ENCODE data around the gene ANKRD33. TPM values are rescaled to one million over a fixed set of nuclear protein-coding genes. Genes with fewer than 3 reads are reported as not detected.

ANKRD33 gene
- total RNA-seq, 1 donor from 2014 or later = not detected

DNA sequence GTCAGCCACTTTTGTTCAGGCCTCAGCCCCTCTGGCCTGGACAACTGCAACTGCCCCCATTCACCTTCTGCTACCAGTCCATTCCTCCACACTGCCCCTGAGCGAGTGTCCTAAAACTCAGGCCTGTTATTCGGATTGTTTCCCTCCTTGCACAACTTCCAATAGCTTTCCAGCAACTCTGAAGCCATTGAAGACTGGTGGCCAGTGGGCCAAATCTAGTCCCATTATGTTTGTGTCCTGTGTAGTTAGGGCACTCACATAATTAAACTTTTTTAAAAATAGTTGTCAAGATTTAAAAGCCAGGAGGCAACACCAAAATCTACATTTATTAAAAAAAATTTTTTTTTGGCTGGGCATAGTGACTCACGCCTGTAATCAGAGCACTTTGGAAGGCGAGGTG lies 21.6 kb upstream of the ANKRD33 start:
- Mint-ChIP-seq H3K27ac (ENCODE audit: unreplicated experiment) (no peak overlapping the region), H3K4me3 (ENCODE audit: unreplicated experiment) (no peak overlapping the region), H3K9me3 (ENCODE audit: unreplicated experiment) (no peaks in the 10 kb centered on the region), H3K36me3 (ENCODE audit: low read depth, unreplicated experiment) (no peaks in the 10 kb centered on the region), H3K4me1 (ENCODE audit: low read depth, unreplicated experiment) (peaks cover 23% of the 10 kb centered on the region), H3K27me3 (ENCODE audit: low read depth, unreplicated experiment) (peaks cover 52% of the 10 kb centered on the region)
- Histone ChIP-seq H3K36me3 (ENCODE audit: insufficient read depth, low read length) (no peaks in the 10 kb centered on the region), H3K9me3 (ENCODE audit: insufficient read depth, low read depth, low read length) (no peaks in the 10 kb centered on the region), H3K4me1 (ENCODE audit: insufficient read depth, low read length) (peaks cover 26% of the 10 kb centered on the region), H2AFZ (ENCODE audit: low read depth, low read length) (no peak overlapping the region), H3K4me3 (ENCODE audit: insufficient read depth, low read depth, low read length) (no peak overlapping the region), H3K4me2 (ENCODE audit: low read length) (no peak overlapping the region), H3K9ac (ENCODE audit: low read length) (no peak overlapping the region), H3K27me3 (ENCODE audit: insufficient read depth, low read length) (peaks cover 7% of the 10 kb centered on the region), H3K79me2 (ENCODE audit: insufficient read depth, low read length) (no peaks in the 10 kb centered on the region), H4K20me1 (ENCODE audit: insufficient read depth, low read length) (no peaks in the 10 kb centered on the region), H3K27ac (ENCODE audit: low read depth, low read length) (no peak overlapping the region)
- TF ChIP-seq, protein P1, sequence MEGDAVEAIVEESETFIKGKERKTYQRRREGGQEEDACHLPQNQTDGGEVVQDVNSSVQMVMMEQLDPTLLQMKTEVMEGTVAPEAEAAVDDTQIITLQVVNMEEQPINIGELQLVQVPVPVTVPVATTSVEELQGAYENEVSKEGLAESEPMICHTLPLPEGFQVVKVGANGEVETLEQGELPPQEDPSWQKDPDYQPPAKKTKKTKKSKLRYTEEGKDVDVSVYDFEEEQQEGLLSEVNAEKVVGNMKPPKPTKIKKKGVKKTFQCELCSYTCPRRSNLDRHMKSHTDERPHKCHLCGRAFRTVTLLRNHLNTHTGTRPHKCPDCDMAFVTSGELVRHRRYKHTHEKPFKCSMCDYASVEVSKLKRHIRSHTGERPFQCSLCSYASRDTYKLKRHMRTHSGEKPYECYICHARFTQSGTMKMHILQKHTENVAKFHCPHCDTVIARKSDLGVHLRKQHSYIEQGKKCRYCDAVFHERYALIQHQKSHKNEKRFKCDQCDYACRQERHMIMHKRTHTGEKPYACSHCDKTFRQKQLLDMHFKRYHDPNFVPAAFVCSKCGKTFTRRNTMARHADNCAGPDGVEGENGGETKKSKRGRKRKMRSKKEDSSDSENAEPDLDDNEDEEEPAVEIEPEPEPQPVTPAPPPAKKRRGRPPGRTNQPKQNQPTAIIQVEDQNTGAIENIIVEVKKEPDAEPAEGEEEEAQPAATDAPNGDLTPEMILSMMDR (IDR thresholded peaks at IDR 0.05; ENCODE audit: insufficient read depth, low read depth, low read length) = no peak
- no peak for TF ChIP-seq EZH2 (IDR thresholded peaks at IDR 0.05; ENCODE audit: insufficient read depth, low read length)
- FAIRE-seq = no peak
- DNase-seq (ENCODE audit: low read depth) = no peak

DNA sequence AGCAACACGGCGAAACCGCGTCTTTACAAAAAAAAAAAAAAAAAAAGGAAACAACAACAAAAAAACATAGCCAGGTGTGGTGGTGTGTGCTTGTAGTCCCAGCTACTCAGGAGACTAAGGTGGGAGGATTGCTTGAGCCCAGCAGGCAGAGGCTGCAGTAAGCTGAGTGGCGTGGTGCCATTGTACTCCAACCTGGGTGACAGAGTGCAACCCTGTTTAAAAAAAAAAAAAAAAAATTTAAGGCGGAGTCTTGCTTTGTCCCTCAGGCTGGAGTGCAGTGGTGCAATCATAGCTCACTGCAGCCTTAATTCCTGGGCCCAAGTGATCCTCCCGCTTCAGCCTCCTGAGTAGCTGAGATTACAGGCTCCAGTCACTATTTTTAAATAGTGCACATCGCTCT lies 21.1 kb upstream of the ANKRD33 start:
- Histone ChIP-seq H3K9me3 (ENCODE audit: insufficient read depth, low read depth, low read length) (no peaks in the 10 kb centered on the region), H3K4me2 (ENCODE audit: low read length) (no peak overlapping the region), H3K27me3 (ENCODE audit: insufficient read depth, low read length) (peaks cover 4% of the 10 kb centered on the region), H3K79me2 (ENCODE audit: insufficient read depth, low read length) (no peaks in the 10 kb centered on the region), H3K27ac (ENCODE audit: low read depth, low read length) (no peak overlapping the region), H4K20me1 (ENCODE audit: insufficient read depth, low read length) (no peaks in the 10 kb centered on the region), H3K36me3 (ENCODE audit: insufficient read depth, low read length) (no peaks in the 10 kb centered on the region), H3K4me3 (ENCODE audit: insufficient read depth, low read depth, low read length) (no peak overlapping the region), H3K4me1 (ENCODE audit: insufficient read depth, low read length) (peaks cover 26% of the 10 kb centered on the region), H2AFZ (ENCODE audit: low read depth, low read length) (no peak overlapping the region), H3K9ac (ENCODE audit: low read length) (no peak overlapping the region)
- no peak overlapping the region for H3K4me3 Mint-ChIP-seq (ENCODE audit: unreplicated experiment)
- TF ChIP-seq EZH2 (IDR thresholded peaks at IDR 0.05; ENCODE audit: insufficient read depth, low read length) = no peak
- TF ChIP-seq, protein P1 (IDR thresholded peaks at IDR 0.05; ENCODE audit: insufficient read depth, low read depth, low read length) = no peak
- DNase-seq (ENCODE audit: low read depth) (no peak), FAIRE-seq (no peak)
- H3K9me3 Mint-ChIP-seq (ENCODE audit: unreplicated experiment) = no peaks in the 10 kb centered on the region
- peaks cover 23% of the 10 kb centered on the region for H3K4me1 Mint-ChIP-seq (ENCODE audit: low read depth, unreplicated experiment)
- H3K36me3 Mint-ChIP-seq (ENCODE audit: low read depth, unreplicated experiment) = no peaks in the 10 kb centered on the region
- peaks cover 48% of the 10 kb centered on the region for H3K27me3 Mint-ChIP-seq (ENCODE audit: low read depth, unreplicated experiment)
- no peak overlapping the region for H3K27ac Mint-ChIP-seq (ENCODE audit: unreplicated experiment)

DNA sequence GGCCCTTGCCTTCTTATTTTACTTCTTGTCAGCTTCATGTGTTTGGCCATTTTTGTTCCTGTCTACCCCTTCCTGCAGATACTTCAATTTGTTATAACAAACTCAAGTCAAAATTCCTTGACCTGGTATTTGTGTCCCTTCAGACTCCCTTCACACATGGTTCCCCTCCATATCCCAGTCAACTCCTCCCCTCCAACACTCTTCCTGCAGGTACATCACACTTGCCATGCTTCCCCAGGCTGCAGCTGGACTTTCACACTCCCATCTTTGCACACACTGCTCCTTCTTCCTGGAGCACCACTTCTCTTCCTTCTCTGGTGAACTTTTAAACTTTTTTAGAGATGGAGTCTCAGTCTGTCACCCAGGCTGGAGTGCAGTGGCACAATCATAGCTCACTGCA lies 20.5 kb upstream of the ANKRD33 start:
- Mint-ChIP-seq H3K27ac (ENCODE audit: unreplicated experiment) (no peak overlapping the region), H3K4me1 (ENCODE audit: low read depth, unreplicated experiment) (peaks cover 23% of the 10 kb centered on the region), H3K27me3 (ENCODE audit: low read depth, unreplicated experiment) (peaks cover 46% of the 10 kb centered on the region), H3K36me3 (ENCODE audit: low read depth, unreplicated experiment) (no peaks in the 10 kb centered on the region), H3K4me3 (ENCODE audit: unreplicated experiment) (no peak overlapping the region), H3K9me3 (ENCODE audit: unreplicated experiment) (no peaks in the 10 kb centered on the region)
- no peak overlapping the region for H3K9ac ChIP-seq (ENCODE audit: low read length)
- H3K79me2 ChIP-seq (ENCODE audit: insufficient read depth, low read length) = no peaks in the 10 kb centered on the region
- no peaks in the 10 kb centered on the region for H3K36me3 ChIP-seq (ENCODE audit: insufficient read depth, low read length)
- no peak overlapping the region for H3K4me2 ChIP-seq (ENCODE audit: low read length)
- no peak overlapping the region for H2AFZ ChIP-seq (ENCODE audit: low read depth, low read length)
- peaks cover 4% of the 10 kb centered on the region for H3K27me3 ChIP-seq (ENCODE audit: insufficient read depth, low read length)
- H4K20me1 ChIP-seq (ENCODE audit: insufficient read depth, low read length) = no peaks in the 10 kb centered on the region
- FAIRE-seq = no peak
- no peak for DNase-seq (ENCODE audit: low read depth)
- TF ChIP-seq EZH2 (IDR thresholded peaks at IDR 0.05; ENCODE audit: insufficient read depth, low read length) = no peak
- TF ChIP-seq, protein P1 (IDR thresholded peaks at IDR 0.05; ENCODE audit: insufficient read depth, low read depth, low read length) = no peak
- H3K4me3 ChIP-seq (ENCODE audit: insufficient read depth, low read depth, low read length) = no peak overlapping the region
- H3K9me3 ChIP-seq (ENCODE audit: insufficient read depth, low read depth, low read length) = no peaks in the 10 kb centered on the region
- peaks cover 26% of the 10 kb centered on the region for H3K4me1 ChIP-seq (ENCODE audit: insufficient read depth, low read length)
- no peak overlapping the region for H3K27ac ChIP-seq (ENCODE audit: low read depth, low read length)

Measured in astrocyte (in vitro differentiated cells and primary cell).